T-cell (primary cell): ENCODE data around the gene PFN4. TPM values are rescaled to one million over a fixed set of nuclear protein-coding genes. Genes with fewer than 3 reads are reported as not detected.

Experiments
- ATAC-seq, 4 experiments: fragments of 200-7000 bp in 3 of 4; fragments of 150-1000 bp in 1 of 4; cut with Tn5 transposase; replicated peaks in 1 of 4; 1 replicate in 3 of 4; 2 replicates in 1 of 4; pipeline ENCODE4 v1.10.0; 2021; ENCODE audit warnings: moderate library complexity in 3 of 4, mild to moderate bottlenecking in 2 of 4, moderate number of reproducible peaks in 1 of 4
- CTCF ChIA-PET, 2 donors: fragments of 300-600 bp; sonication (Branson Sonifier 250); formaldehyde crosslinking; loops; one replicate each; lab custom pipeline; 2022; ENCODE audit warnings: antibody characterized with exemption in 2 of 2; lab: Charles Lee
- POLR2A ChIA-PET, 2 donors: fragments of 300-600 bp; sonication (Branson Sonifier 250); formaldehyde crosslinking; loops; one replicate each; lab custom pipeline; 2022; ENCODE audit warnings: antibody characterized with exemption in 2 of 2; lab: Charles Lee
- DNase-seq, 35 experiments: peaks; one replicate each; pipeline versions ENCODE4 v3.0.0 to v3.0.0-alpha.2; 2013 to 2023
- H3K27ac ChIP-seq: one replicate; pipeline ENCODE4 v1.5.1; 2013; ENCODE audit warnings: low read length
- H3K27me3 ChIP-seq, 2 experiments: replicated peaks in 1 of 2; 1 replicate in 1 of 2; 2 replicates in 1 of 2; pipeline versions ENCODE4 v1.6.1 to v1.7.0; 2013; ENCODE audit warnings: low read length in 1 of 2, mixed read lengths in 1 of 2; ENCODE audit not compliant: control insufficient read depth in 2 of 2, insufficient read depth in 2 of 2; ENCODE audit errors: extremely low read depth in 1 of 2
- H3K36me3 ChIP-seq, 2 donors: 1 replicate in 1 of 2; 2 replicates in 1 of 2; pipeline versions ENCODE4 v1.6.1 to v1.7.0; 2013; ENCODE audit warnings: low read length in 1 of 2; ENCODE audit not compliant: control insufficient read depth in 2 of 2, insufficient read depth in 1 of 2; ENCODE audit errors: extremely low read depth in 1 of 2
- H3K4me1 ChIP-seq, 2 experiments: 1 replicate in 1 of 2; 2 replicates in 1 of 2; pipeline versions ENCODE4 v1.6.1 to v1.7.0; 2013; ENCODE audit warnings: low read length in 2 of 2, mixed read lengths in 1 of 2; ENCODE audit not compliant: insufficient read depth in 2 of 2, control insufficient read depth in 1 of 2; ENCODE audit errors: extremely low read depth in 1 of 2
- H3K4me3 ChIP-seq, 2 donors: 1 replicate in 1 of 2; 2 replicates in 1 of 2; pipeline versions ENCODE4 v1.5.1 to v1.7.0; 2013; ENCODE audit warnings: mild to moderate bottlenecking in 2 of 2, low read length in 1 of 2, moderate library complexity in 1 of 2; ENCODE audit not compliant: control insufficient read depth in 1 of 2; ENCODE audit errors: extremely low read depth in 1 of 2
- H3K9me3 ChIP-seq: 2 replicates; pipeline ENCODE4 v1.7.0; 2013
- H3K27ac Mint-ChIP-seq, 2 donors: one replicate each; pipeline ENCODE4 v1.8.0; 2020 to 2021; ENCODE audit warnings: mild to moderate bottlenecking in 2 of 2, mixed read lengths in 2 of 2
- H3K27me3 Mint-ChIP-seq, 2 donors: one replicate each; pipeline ENCODE4 v1.8.0; 2021 to 2022; ENCODE audit warnings: mixed read lengths in 2 of 2
- H3K36me3 Mint-ChIP-seq: one replicate; pipeline ENCODE4 v1.8.0; 2021; ENCODE audit warnings: mixed read lengths
- H3K4me1 Mint-ChIP-seq, 3 donors: one replicate each; pipeline ENCODE4 v1.8.0; 2020 to 2022; ENCODE audit warnings: mixed read lengths in 3 of 3, mild to moderate bottlenecking in 1 of 3
- H3K4me3 Mint-ChIP-seq, 3 donors: one replicate each; pipeline ENCODE4 v1.8.0; 2020 to 2022; ENCODE audit warnings: mild to moderate bottlenecking in 3 of 3, mixed read lengths in 3 of 3, moderate library complexity in 3 of 3
- H3K9me3 Mint-ChIP-seq, 3 donors: one replicate each; pipeline ENCODE4 v1.8.0; 2020 to 2022; ENCODE audit warnings: mixed read lengths in 3 of 3
- whole genome bisulfite sequencing: methylation state at CpG from one replicate; pipeline ENCODE4 v1.1.5; 2013; ENCODE audit warnings: missing lambda C conversion rate; ENCODE audit not compliant: insufficient coverage; 5-methylcytosine and 5-hydroxymethylcytosine counted together
- total RNA-seq, 35 experiments: library from RNA in 6 of 35; stranded (reverse) in 6 of 35; fragments of 120-200 nt in 1 of 35; gene quantifications; one replicate each; pipeline versions ENCODE4 v1.2.1 to v1.2.4 and lab custom pipeline; 2013 to 2026

Gene PFN4
- total RNA-seq, 5 donors from 2014 or later (not counting 1 experiment from before 2014, with no cell fraction given) = 0.28 to 0.49 TPM; not detected in 3

- Histone ChIP-seq H3K27me3 (no peaks in the 10 kb centered on the region), H3K36me3 (no peaks in the 10 kb centered on the region), H3K27ac (no peak overlapping the region), H3K9me3 (no peaks in the 10 kb centered on the region), H3K4me3 (no peak overlapping the region), H3K4me1 (no peaks in the 10 kb centered on the region)
- CTCF ChIA-PET = interaction anchor here in 1 of 2 donors (1.4 kb wide), 1 partner anchor 337 kb away, joined by 3 read pairs; no protein-coding TSS in a partner anchor
- Mint-ChIP-seq H3K36me3 (peaks cover 29% of the 10 kb centered on the region), H3K27me3 (no peaks in the 10 kb centered on the region), H3K4me1 (no peaks in the 10 kb centered on the region), H3K27ac (no peak overlapping the region), H3K9me3 (peaks cover 0 to 4% (median 0%) of the 10 kb centered on the region in 3 donors), H3K4me3 (no peak overlapping the region)
- no peak for ATAC-seq
- POLR2A ChIA-PET = interaction anchor here in 1 of 2 donors (0.5 kb wide), 1 partner anchor 170 kb away, joined by 4 read pairs; no protein-coding TSS in a partner anchor
- no peak for DNase-seq
Measured at GRCh38 chr2:24160761-24161160, 37.6 kb upstream of the PFN4 start.

GRCh38 chr2:24159708-24160107 lies 36.6 kb upstream of the PFN4 start:
- no CpG with 5 or more reads among the region's 4 CpGs for WGBS
- no peak overlapping the region for H3K27ac ChIP-seq
- Mint-ChIP-seq H3K4me3 (no peak overlapping the region), H3K4me1 (no peaks in the 10 kb centered on the region), H3K36me3 (peaks cover 31% of the 10 kb centered on the region), H3K27ac (no peak overlapping the region), H3K9me3 (peaks cover 0 to 4% (median 0%) of the 10 kb centered on the region in 3 donors), H3K27me3 (no peaks in the 10 kb centered on the region)
- CTCF ChIA-PET = no interaction called here
- no peaks in the 10 kb centered on the region for H3K36me3 ChIP-seq
- no peak overlapping the region for H3K4me3 ChIP-seq
- no peaks in the 10 kb centered on the region for H3K4me1 ChIP-seq
- no peaks in the 10 kb centered on the region for H3K9me3 ChIP-seq
- no peaks in the 10 kb centered on the region for H3K27me3 ChIP-seq
- no peak for ATAC-seq
- POLR2A ChIA-PET = no interaction called here
- no peak for DNase-seq

DNA sequence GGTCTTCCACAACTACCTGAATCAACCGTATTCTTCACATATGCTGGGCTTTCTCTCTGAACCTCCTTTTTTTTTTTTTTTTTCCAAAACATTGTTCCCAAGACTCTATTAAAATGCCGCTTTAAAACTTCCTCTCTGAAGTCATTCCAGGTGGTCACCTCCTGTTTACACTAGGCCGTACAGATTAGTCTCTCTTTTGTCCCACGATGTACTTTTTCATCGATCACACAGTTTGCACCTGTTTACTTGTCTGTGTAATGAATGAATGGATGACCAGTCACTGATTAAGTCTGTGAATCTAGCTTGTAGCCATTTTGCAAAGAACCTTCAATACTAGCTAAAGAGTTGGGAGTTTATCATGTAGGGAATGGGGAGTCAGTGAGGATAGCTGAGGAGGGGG lies 35.0 kb upstream of the PFN4 start:
- no peak for DNase-seq
- no peak overlapping the region for H3K27ac Mint-ChIP-seq
- no peak for ATAC-seq
- no peaks in the 10 kb centered on the region for H3K27me3 Mint-ChIP-seq
- Histone ChIP-seq H3K9me3 (no peaks in the 10 kb centered on the region), H3K4me1 (no peaks in the 10 kb centered on the region), H3K36me3 (no peaks in the 10 kb centered on the region), H3K27ac (no peak overlapping the region), H3K4me3 (no peak overlapping the region), H3K27me3 (no peaks in the 10 kb centered on the region)
- no peaks in the 10 kb centered on the region for H3K4me1 Mint-ChIP-seq
- ChIA-PET POLR2A (no interaction called here), CTCF (no interaction called here)
- peaks cover 36% of the 10 kb centered on the region for H3K36me3 Mint-ChIP-seq
- 88% methylated on average over 1 of the region's 5 CpGs for WGBS
- no peak overlapping the region for H3K4me3 Mint-ChIP-seq
- peaks cover 0 to 4% (median 0%) of the 10 kb centered on the region in 3 donors for H3K9me3 Mint-ChIP-seq

DNA sequence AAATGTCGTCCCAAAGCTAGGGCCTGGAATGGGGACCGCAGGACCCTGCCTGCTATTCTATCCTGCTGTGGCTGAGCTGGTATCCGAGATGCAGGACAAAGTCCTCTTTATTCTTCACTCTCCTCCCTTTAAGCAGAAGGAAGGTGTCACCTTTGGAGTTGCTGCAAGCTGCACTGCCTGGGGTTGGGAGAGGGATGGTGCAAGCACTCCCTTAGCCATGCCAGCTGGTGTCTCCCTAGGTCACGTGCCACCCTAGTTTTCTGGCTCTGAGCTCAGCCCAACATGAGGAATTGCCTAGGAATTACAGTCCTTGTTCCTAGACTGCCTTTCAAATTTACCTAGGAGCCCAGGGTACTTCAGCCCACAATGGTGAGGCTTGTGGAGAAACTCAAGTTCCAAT lies 30.3 kb upstream of the PFN4 start:
- no CpG with 5 or more reads among the region's 4 CpGs for WGBS
- Mint-ChIP-seq H3K4me3 (no peak overlapping the region), H3K4me1 (no peaks in the 10 kb centered on the region), H3K9me3 (peaks cover 6 to 8% (median 8%) of the 10 kb centered on the region in 3 donors), H3K27me3 (no peaks in the 10 kb centered on the region), H3K27ac (no peak overlapping the region), H3K36me3 (peaks cover 41% of the 10 kb centered on the region)
- H3K36me3 ChIP-seq = no peaks in the 10 kb centered on the region
- ChIA-PET CTCF (no interaction called here), POLR2A (no interaction called here)
- no peaks in the 10 kb centered on the region for H3K27me3 ChIP-seq
- ATAC-seq = no peak
- no peak for DNase-seq
- H3K4me3 ChIP-seq = no peak overlapping the region
- no peaks in the 10 kb centered on the region for H3K4me1 ChIP-seq
- no peak overlapping the region for H3K27ac ChIP-seq
- no peaks in the 10 kb centered on the region for H3K9me3 ChIP-seq

- peaks cover 44% of the 10 kb centered on the region for H3K36me3 Mint-ChIP-seq
- Histone ChIP-seq H3K4me1 (no peaks in the 10 kb centered on the region), H3K27ac (no peak overlapping the region), H3K4me3 (no peak overlapping the region), H3K27me3 (no peaks in the 10 kb centered on the region), H3K36me3 (no peaks in the 10 kb centered on the region), H3K9me3 (peaks cover 5% of the 10 kb centered on the region)
- H3K9me3 Mint-ChIP-seq = peaks cover 10 to 15% (median 11%) of the 10 kb centered on the region in 3 donors
- DNase-seq (no peak), ATAC-seq (no peak)
- POLR2A ChIA-PET = no interaction called here
- H3K27ac Mint-ChIP-seq = no peak overlapping the region
- 96% methylated on average over 5 of the region's 5 CpGs for WGBS
- no peaks in the 10 kb centered on the region for H3K4me1 Mint-ChIP-seq
- no peak overlapping the region for H3K4me3 Mint-ChIP-seq
- CTCF ChIA-PET = no interaction called here
- H3K27me3 Mint-ChIP-seq = no peaks in the 10 kb centered on the region
Measured at GRCh38 chr2:24152413-24153197, 29.5 kb upstream of the PFN4 start.

DNA sequence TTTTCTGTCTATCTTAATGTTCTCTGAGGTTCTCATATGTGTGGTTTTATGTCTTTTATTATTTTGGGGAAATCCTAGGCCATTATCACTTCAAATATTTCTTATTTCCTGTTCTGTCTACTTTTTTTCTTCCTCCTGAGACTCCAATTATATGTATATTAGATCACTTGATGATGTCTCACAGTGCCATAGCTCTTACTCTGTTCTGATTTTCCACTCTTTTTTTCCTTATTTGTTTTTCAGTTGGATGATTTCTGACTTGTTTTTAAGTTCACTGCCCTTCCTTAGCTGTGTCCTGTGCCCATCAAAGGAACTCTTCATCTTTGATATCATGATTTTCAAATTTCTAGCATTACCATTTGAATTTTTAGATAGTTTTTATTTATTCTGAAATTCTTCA lies 24.2 kb upstream of the PFN4 start:
- H3K4me3 Mint-ChIP-seq = no peak overlapping the region
- H3K36me3 Mint-ChIP-seq = peaks cover 52% of the 10 kb centered on the region
- no peak for ATAC-seq
- no peaks in the 10 kb centered on the region for H3K27me3 Mint-ChIP-seq
- Histone ChIP-seq H3K36me3 (peaks cover 0 to 3% of the 10 kb centered on the region in 2 donors), H3K9me3 (peaks cover 5% of the 10 kb centered on the region), H3K27ac (no peak overlapping the region), H3K4me3 (no peak overlapping the region), H3K4me1 (no peaks in the 10 kb centered on the region), H3K27me3 (no peaks in the 10 kb centered on the region)
- ChIA-PET POLR2A (no interaction called here), CTCF (no interaction called here)
- H3K27ac Mint-ChIP-seq = no peak overlapping the region
- peaks cover 13 to 29% (median 15%) of the 10 kb centered on the region in 3 donors for H3K9me3 Mint-ChIP-seq
- no peaks in the 10 kb centered on the region for H3K4me1 Mint-ChIP-seq
- DNase-seq = no peak
